Daoy (cell line): ENCODE data around the gene PRR30. TPM values are rescaled to one million over a fixed set of nuclear protein-coding genes. Genes with fewer than 3 reads are reported as not detected.
"Not testable (repeated sequence)": the region's sequence is repeated elsewhere in the genome, so short reads cannot be mapped to it uniquely, and the experiment has no call there.

Source experiments
- DNase-seq: peaks from one replicate; pipeline ENCODE4 v3.0.0-alpha.2; 2015; ENCODE audit warnings: low read depth
- total RNA-seq: library from RNA; depleted of rRNA; stranded (reverse); fragments of >200 nt; shearing (Covaris generic); gene quantifications from 2 replicates; pipeline ENCODE4 v1.2.3, GENCODE V29; 2014

PRR30 gene
- total RNA-seq, 1 experiment from 2014 or later = not detected

DNA sequence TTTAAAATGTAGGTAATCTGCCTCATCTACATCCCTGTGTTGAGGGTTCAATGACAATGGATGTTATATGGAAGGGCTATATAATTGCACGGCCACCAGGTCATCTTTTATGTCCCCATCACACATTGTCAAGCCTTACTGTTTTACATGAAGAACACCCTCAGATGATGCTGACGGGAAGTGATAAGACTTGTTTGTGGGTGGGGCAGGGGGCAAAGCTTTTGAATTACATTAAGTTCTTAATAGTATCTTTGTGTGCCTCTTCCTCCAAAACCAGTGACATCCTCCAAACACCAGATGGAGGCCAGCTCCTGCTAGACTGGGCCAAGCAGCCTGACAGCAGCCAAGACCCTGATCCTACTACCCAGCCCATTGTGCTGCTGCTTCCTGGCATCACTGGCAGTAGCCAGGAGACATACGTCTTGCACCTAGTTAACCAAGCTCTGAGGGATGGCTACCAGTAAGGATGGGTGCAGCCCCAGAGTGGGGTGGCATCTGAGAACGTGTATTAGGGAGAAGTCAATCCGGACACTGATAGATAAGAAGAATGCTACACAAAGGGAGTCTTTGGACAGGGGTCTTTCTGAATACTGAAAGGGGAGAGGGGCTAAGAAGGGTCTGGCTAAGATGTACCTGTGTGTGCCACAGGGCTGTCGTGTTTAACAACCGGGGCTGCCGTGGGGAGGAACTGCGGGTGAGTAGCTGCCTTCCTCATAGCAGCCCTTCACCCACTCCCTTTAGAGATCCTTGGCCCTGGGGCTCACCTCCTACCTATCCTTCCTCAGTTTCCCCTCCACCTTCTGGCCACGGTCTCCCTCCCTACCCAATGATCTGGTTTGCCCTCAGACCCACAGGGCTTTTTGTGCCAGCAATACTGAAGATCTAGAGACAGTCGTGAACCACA is 10.3 kb downstream of the PRR30 start:
- DNase-seq = no peak

GRCh38 chr2:27127883-27128667 is 11.1 kb downstream of the PRR30 start:
- DNase-seq = no peak

- DNase-seq = no peak
These were observed 12.9 kb downstream of the PRR30 start for GRCh38 chr2:27126252-27126710.

GRCh38 chr2:27125104-27125503 is 14.1 kb downstream of the PRR30 start:
- no peak for DNase-seq

GRCh38 chr2:27123302-27124150 is 15.7 kb downstream of the PRR30 start, which contains the start of gene ABHD1:
ABHD1 (plus strand) TSS chr2:27123815; CDS start chr2:27123949, 134 bp downstream.
- DNase-seq = peak; percentile 52

DNA sequence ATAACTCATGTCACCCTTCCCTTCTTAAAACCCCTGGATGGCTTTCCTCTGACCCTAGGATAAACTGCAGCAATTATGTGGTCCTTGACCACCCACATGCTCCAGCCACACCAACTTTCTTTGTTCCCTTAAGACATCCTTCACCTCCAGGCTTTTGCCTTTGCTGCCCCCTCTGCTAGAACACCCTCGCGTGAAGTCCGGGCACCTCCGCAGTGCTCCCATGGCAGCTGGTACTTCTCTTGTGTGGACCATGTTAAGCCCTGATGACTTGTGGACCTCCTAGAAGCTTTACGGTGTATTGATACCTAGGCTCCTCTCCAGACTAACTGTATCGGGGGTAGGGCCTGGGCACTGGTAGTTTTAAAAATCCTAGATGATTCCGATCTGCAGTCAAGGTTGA is 16.4 kb downstream of the PRR30 start:
- DNase-seq = no peak

DNA sequence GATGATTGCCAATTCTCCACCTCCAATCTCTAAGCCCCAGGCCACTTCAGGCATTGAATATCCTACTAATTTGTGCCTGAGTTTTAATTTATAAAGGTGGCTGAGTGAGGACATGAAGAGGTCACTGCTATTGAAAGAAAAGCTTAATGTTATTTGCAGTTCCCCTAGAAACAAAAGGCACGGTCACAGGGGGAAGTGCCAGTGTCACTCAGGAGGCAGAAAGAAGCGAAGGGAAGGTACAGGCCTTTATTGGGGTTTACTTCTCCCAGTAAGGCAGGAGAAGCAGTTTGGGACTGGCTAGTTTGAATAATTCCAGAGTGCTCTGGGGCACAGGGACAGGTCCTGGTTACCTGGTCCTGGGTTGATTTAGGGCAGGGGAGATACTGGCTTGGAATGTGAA is 17.3 kb downstream of the PRR30 start:
- DNase-seq = no peak

- not testable (repeated sequence) for DNase-seq
These were observed 19.9 kb downstream of the PRR30 start for GRCh38 chr2:27119330-27119670.

DNA sequence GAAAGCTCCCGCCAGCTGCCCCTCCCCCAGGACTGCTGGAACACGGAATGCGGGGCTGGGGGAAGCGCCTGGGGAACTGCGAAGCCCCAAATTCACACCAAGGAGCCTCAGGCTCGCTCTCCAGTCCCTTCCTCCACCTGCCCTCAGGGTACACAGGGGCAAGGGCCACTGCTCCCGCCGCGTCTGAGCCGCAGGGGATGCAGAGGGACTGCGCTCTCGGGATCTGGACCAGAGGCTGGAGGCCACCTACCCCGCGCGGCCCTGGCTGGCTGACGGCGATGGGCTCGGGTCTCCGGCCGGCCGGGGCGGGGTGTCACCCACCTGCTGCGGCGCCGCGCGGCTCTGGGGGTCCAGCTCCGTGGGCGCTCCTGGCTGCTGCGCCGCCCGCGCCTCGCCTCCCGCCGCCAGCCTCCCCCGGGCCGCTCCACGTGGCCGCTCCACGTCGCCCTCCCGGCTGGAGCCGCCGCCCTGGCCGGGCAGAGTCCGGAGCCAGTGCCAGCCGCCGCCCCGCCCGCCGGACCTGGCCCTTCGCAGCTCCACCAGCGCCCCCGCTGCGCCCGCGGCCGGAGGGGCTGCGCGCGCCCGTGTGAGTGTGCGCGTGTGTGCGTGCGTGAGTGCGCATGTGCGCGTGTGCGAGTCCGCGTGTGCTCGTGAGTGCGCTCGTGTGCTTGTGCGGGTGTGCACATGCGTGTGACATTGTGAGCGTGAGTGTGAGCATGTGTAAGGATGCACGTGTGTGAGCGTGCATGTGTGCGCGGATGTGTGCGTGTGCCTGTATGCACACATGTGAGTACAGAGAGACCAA is 20.5 kb downstream of the PRR30 start, which contains the start of gene CGREF1:
TSS of gene CGREF1 (minus strand) at position 604 of the 805 bp plus-strand sequence. CDS start 14,762 bp downstream, outside the sequence.
- peak; percentile 35 for DNase-seq

GRCh38 chr2:27117995-27118524 is 21.1 kb downstream of the PRR30 start:
- DNase-seq = no peak

- DNase-seq = no peak
These were observed 23.7 kb downstream of the PRR30 start for GRCh38 chr2:27115519-27115918.

DNA sequence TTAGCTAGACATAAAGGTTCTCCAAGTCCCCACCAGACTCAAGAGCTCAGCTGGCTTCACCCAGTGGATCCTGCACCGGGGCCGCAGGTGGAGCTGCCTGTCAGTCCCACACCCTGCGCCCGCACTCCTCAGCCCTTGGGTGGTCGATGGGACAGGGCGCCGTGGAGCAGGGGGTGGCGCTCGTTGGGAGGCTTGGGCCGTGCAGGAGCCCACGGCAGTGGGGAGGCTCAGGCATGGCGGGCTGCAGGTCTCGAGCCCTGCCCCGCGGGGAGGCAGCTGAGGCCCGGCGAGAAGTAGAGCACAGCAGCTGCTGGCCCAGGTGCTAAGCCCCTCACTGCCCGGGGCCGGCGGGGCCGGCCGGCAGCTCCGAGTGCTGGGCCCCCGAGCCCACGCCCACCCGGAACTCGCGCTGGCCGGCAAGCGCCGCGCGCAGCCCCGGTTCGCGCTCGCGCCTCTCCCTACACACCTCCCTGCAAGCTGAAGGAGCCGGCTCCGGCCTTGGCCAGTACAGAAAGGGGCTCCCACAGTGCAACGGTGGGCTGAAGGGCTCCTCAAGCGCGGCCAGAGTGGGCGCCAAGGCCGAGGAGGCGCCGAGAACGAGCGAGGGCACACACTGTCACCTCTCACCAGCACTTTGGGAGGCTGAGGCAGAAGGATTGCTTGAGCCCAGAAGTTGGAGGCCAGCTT is 27.7 kb downstream of the PRR30 start:
- not testable (repeated sequence) for DNase-seq

GRCh38 chr2:27110603-27111352 is 28.4 kb downstream of the PRR30 start:
- not testable (repeated sequence) for DNase-seq

DNA sequence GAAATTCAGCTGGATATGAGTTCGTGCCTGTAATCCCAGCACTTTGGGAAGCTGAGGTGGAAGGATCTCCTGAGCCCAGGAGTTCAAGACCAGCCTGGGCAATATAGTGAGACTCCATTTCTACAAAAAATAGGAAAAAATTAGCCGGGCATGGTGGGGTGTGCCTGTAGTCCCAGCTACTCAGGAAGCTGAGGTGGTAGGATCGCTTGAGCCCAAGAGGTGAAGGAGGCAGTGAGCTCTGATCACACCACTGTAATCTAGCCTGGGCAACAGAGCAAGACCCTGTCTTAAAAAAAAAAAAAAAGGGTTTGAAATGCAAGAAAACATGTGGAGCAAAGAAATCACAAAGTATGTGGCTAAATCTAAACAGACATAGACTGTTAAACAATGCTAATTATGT is 30.1 kb downstream of the PRR30 start:
- DNase-seq = no peak

DNA sequence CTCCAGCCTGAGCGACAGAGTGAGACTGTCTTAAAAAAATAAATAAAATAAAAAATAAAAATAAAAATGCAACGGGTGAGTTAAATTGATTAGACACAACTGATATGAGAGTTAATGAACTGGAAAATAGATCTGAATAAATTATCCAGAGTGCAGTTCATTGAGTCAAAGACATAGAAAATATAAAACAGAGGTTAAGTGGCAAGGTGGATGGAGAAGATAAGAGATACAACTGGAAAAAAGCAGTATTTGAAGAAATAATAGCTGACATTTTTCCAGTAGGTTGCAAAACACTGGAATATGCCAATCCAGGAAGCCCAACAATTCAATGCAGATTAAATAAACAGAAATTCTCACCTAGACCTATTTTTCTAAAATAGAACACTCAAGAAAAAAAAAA is 31.0 kb downstream of the PRR30 start:
- no peak for DNase-seq

DNA sequence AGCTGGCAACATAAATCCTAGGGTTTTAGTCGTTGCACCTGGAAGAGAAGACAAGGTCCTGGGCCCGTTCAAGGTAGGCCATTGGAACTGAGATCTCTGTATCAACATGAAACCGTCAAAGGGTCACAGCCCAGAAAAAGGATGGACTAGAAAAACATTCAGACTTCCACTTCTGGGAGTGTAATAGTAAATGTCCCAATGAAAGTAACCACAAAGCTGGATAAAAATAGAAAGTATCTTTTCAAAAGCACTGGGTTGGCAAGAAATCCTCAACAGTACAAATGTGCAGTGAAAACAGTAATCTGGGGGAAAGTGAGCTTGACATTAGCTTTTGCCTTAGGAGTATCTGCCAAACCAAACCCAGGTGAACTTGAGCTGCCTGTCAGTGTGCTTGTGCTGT is 33.2 kb downstream of the PRR30 start:
- DNase-seq = no peak

- no peak for DNase-seq
These were observed 36.9 kb downstream of the PRR30 start for GRCh38 chr2:27102329-27102728.

DNA sequence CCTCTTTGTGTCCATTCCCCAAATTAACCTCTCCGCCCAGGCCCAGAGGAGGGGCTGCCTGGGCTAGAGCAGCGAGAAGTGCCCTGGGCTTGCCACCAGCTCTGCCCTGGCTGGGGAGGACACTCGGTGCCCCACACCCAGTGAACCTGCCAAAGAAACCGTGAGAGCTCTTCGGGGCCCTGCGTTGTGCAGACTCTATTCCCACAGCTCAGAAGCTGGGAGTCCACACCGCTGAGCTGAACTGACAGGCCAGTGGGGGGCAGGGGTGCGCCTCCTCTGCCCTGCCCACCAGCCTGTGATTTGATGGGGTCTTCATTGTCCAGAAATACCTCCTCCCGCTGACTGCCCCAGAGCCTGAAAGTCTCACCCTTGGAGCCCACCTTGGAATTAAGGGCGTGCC is 39.2 kb downstream of the PRR30 start:
- no peak for DNase-seq

DNA sequence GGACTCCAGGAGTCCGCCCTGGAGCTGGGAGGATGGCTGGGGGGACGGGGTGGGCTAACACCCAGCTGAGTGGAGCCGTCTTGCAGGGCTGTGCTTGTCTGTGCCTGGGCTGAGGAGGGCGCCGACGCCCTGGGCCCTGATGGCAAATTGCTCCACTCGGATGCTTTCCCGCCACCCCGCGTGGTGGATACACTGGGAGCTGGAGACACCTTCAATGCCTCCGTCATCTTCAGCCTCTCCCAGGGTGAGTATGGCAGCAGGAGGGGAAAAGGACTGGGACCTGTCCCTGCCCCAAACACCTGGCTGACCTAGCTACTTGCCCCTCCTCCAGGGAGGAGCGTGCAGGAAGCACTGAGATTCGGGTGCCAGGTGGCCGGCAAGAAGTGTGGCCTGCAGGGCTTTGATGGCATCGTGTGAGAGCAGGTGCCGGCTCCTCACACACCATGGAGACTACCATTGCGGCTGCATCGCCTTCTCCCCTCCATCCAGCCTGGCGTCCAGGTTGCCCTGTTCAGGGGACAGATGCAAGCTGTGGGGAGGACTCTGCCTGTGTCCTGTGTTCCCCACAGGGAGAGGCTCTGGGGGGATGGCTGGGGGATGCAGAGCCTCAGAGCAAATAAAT is 39.8 kb downstream of the PRR30 start:
- DNase-seq = no peak
